ENCODE measurements around the gene PLXNA4.

The PLXNA4 gene

GRCh38 chr7:132203021-132203420 lies 373.2 kb downstream of the PLXNA4 start:
- CTCF ChIA-PET: no interaction called here
- DNase-seq (ENCODE audit: extremely low spot score): no peak
- POLR2A ChIA-PET: no interaction called here
- TF ChIP-seq, protein P1, sequence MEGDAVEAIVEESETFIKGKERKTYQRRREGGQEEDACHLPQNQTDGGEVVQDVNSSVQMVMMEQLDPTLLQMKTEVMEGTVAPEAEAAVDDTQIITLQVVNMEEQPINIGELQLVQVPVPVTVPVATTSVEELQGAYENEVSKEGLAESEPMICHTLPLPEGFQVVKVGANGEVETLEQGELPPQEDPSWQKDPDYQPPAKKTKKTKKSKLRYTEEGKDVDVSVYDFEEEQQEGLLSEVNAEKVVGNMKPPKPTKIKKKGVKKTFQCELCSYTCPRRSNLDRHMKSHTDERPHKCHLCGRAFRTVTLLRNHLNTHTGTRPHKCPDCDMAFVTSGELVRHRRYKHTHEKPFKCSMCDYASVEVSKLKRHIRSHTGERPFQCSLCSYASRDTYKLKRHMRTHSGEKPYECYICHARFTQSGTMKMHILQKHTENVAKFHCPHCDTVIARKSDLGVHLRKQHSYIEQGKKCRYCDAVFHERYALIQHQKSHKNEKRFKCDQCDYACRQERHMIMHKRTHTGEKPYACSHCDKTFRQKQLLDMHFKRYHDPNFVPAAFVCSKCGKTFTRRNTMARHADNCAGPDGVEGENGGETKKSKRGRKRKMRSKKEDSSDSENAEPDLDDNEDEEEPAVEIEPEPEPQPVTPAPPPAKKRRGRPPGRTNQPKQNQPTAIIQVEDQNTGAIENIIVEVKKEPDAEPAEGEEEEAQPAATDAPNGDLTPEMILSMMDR (IDR thresholded peaks at IDR 0.05; ENCODE audit: control extremely low read depth, extremely low read depth, low read depth, missing control alignments): no peak

DNA sequence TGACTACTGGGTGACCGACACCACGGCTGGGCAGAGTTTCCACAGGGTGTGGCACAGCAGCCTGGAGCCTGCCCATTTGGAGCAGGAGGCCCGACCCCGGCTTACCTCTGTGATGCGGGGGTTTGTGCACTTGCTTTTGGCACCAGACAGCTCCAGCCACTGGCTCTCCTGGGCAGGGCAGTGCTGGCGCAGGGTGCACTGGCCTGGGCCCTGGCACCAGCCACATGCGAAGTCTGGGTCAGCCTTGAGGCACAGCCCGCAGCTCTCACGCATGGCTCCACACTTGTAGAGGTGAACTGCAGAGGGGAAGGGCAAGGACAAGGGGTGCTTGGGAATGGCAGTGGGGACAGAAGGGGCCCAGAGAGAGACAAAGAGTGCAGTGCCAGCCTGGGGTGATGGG lies 373.7 kb downstream of the PLXNA4 start:
- no peak for DNase-seq (ENCODE audit: extremely low spot score)
- ChIA-PET POLR2A (no interaction called here), CTCF (interaction anchor here (1.1 kb wide), 1 partner anchor 9 kb away, joined by 4 read pairs; no protein-coding TSS in a partner anchor)
- TF ChIP-seq, protein P1 (IDR thresholded peaks at IDR 0.05; ENCODE audit: control extremely low read depth, extremely low read depth, low read depth, missing control alignments): no peak

DNA sequence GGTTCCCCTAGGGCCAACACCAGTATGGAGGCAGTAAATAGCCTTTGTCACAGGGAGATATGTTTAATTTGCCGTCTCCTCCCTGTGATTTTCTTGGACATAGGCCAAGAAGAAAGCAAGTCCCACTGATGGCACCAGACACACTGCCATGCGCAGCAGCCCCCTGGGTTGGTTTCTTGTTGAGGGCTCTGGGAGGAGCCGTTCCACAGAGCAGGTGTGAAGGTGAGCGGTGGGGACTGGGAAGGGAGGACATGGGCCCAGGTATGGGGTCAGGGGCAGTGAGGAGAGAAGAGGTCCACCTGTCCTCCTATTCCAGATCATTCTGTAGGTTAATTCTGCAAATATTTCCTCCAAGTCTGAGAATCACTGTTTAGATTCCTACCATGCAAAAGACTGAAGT lies 376.1 kb downstream of the PLXNA4 start:
- TF ChIP-seq, protein P1 (IDR thresholded peaks at IDR 0.05; ENCODE audit: control extremely low read depth, extremely low read depth, low read depth, missing control alignments): no peak
- POLR2A ChIA-PET: no interaction called here
- DNase-seq (ENCODE audit: extremely low spot score): no peak
- CTCF ChIA-PET: no interaction called here

GRCh38 chr7:132199626-132200025 lies 376.6 kb downstream of the PLXNA4 start:
- CTCF ChIA-PET: no interaction called here
- no peak for DNase-seq (ENCODE audit: extremely low spot score)
- POLR2A ChIA-PET: no interaction called here
- TF ChIP-seq, protein P1 (IDR thresholded peaks at IDR 0.05; ENCODE audit: control extremely low read depth, extremely low read depth, low read depth, missing control alignments): no peak

DNA sequence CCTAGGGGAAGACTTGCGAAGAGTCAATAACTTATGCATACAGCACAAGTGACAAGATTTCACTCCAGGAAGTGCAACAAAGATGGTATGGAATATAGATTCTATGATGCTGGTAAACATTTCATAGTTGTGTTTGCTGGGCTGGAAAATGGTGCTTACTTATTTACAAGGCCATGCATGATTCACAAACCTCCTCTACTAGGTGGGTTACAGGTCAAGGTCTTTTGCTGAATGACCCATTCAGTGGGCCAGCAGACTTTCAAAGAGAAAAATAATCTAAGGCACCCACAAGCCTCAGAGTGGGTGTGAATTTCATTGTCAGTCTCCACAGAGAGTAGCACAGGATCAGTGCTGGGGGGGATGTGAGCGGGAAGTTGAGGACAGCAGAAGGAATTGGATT lies 378.5 kb downstream of the PLXNA4 start:
- CTCF ChIA-PET: no interaction called here
- DNase-seq (ENCODE audit: extremely low spot score): no peak
- POLR2A ChIA-PET: no interaction called here
- TF ChIP-seq, protein P1 (IDR thresholded peaks at IDR 0.05; ENCODE audit: control extremely low read depth, extremely low read depth, low read depth, missing control alignments): no peak

- ChIA-PET CTCF (no interaction called here), POLR2A (no interaction called here)
- TF ChIP-seq, protein P1 (IDR thresholded peaks at IDR 0.05; ENCODE audit: control extremely low read depth, extremely low read depth, low read depth, missing control alignments): no peak
- DNase-seq (ENCODE audit: extremely low spot score): no peak
Measured at GRCh38 chr7:132193898-132194297, 382.4 kb downstream of the PLXNA4 start.

DNA sequence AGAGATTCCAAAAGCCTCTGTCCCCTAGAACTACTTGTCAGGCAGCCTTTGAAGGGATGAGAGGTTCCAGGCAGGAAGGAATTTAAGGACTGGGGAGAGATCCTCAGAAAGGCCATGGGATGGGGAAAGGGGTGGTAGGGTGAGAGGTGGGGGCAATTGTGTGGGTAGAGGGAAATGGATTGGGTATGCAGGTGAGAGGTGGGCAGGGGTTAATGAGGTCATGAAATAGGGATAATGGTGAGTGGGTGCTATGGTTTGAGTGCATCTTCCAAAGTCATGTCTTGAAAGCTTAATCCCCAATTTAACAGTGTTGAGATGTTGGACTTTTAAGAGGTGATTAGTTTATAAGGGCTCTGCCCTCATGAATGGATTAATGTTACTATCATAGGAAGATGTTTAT lies 383.5 kb downstream of the PLXNA4 start:
- TF ChIP-seq, protein P1 (IDR thresholded peaks at IDR 0.05; ENCODE audit: control extremely low read depth, extremely low read depth, low read depth, missing control alignments): no peak
- POLR2A ChIA-PET: no interaction called here
- no peak for DNase-seq (ENCODE audit: extremely low spot score)
- CTCF ChIA-PET: interaction anchor here (1.2 kb wide), 1 partner anchor 54 kb away, joined by 3 read pairs; no protein-coding TSS in a partner anchor
